K562 (cell line): ENCODE results near the gene ATP8A1. TPM values are rescaled to one million over a fixed set of nuclear protein-coding genes. Genes with fewer than 3 reads are reported as not detected.

ENCODE experiments used
- ATAC-seq: fragments of 200-7000 bp; cut with Tn5 transposase; 3 replicates; pipeline ENCODE4 v1.9.1; 2020; ENCODE audit warnings: moderate library complexity
- BruUV-seq: library from RNA; stranded (reverse); fragments of 400-500 nt; replicated peaks from 2 replicates; lab custom pipeline; 2021; lab: Mats Ljungman, UMichigan
- CTCF ChIA-PET: fragments of 300-600 bp; formaldehyde crosslinking; extraction: SDS; loops from one replicate; lab custom pipeline; 2021; ENCODE audit warnings: low intra/inter-chr PET ratio; lab: Yijun Ruan, JAX
- POLR2A ChIA-PET: fragments of 300-600, 350-650 bp; sonication (Branson Sonifier 250); formaldehyde crosslinking; extraction: SDS; loops from one replicate; lab custom pipeline; 2021; ENCODE audit warnings: antibody characterized with exemption, inconsistent platforms; lab: Yijun Ruan, JAX
- DNase-seq, 4 experiments: peaks; one replicate each; pipeline versions ENCODE4 v3.0.0 to v3.0.0-alpha.2; 2011 to 2018; ENCODE audit warnings: low spot score in 3 of 4, mixed read lengths in 3 of 4; ENCODE audit errors: extremely low read depth in 1 of 4
- FAIRE-seq: peaks from 2 replicates; lab custom pipeline; 2011; peaks lifted over from hg19 to GRCh38; lab: Jason Lieb, UNC
- H2AFZ ChIP-seq: 2 replicates; pipeline ENCODE4 v1.6.0; 2011; ENCODE audit warnings: low read depth, low read length, control low read depth, inconsistent platforms
- H3K27ac ChIP-seq: fragments of 200-600 bp; 3 replicates; pipeline ENCODE4 v1.8.0; 2011; ENCODE audit warnings: low read depth, mild to moderate bottlenecking, control low read depth, inconsistent platforms, low read length, moderate library complexity, mixed read lengths; ENCODE audit errors: extremely low read depth
- H3K27me3 ChIP-seq, 2 experiments: fragments of 300-600 bp in 1 of 2; 2 replicates in 1 of 2; 3 replicates in 1 of 2; pipeline versions ENCODE4 v1.6.0 to v1.8.0; 2011; ENCODE audit warnings: inconsistent platforms in 2 of 2, low read length in 2 of 2, mild to moderate bottlenecking in 1 of 2, mixed read lengths in 1 of 2, moderate library complexity in 1 of 2; ENCODE audit not compliant: control insufficient read depth in 2 of 2, insufficient read depth in 2 of 2
- H3K36me3 ChIP-seq: fragments of 300-600 bp; 3 replicates; pipeline ENCODE4 v1.8.0; 2011; ENCODE audit warnings: mild to moderate bottlenecking, low read length, inconsistent platforms; ENCODE audit not compliant: control insufficient read depth, insufficient read depth
- H3K4me1 ChIP-seq, 2 experiments: fragments of 200-600 bp in 1 of 2; replicated peaks in 1 of 2; 2 replicates in 1 of 2; 3 replicates in 1 of 2; pipeline versions ENCODE4 v1.5.1 to v1.8.0; 2011; ENCODE audit warnings: inconsistent platforms in 2 of 2, low read length in 2 of 2, mild to moderate bottlenecking in 1 of 2, mixed read lengths in 1 of 2, moderate library complexity in 1 of 2; ENCODE audit not compliant: control insufficient read depth in 2 of 2, insufficient read depth in 2 of 2
- H3K4me2 ChIP-seq: 2 replicates; pipeline ENCODE4 v1.6.1; 2011; ENCODE audit warnings: low read length, control low read depth, inconsistent platforms, mixed read lengths; ENCODE audit not compliant: insufficient read depth
- H3K4me3 ChIP-seq: fragments of 200-600 bp; sonication (generic), shearing (Covaris generic); 2 replicates; pipeline ENCODE4 v1.5.1; 2016; ENCODE audit warnings: control low read depth, inconsistent platforms
- H3K79me2 ChIP-seq: fragments of 200-600 bp; 3 replicates; pipeline ENCODE4 v1.8.0; 2011; ENCODE audit warnings: low read length, inconsistent platforms; ENCODE audit not compliant: control insufficient read depth, insufficient read depth
- H3K9ac ChIP-seq, 2 experiments: 2 replicates each; pipeline versions ENCODE4 v1.6.0 to v1.6.1; 2011; ENCODE audit warnings: low read depth in 2 of 2, low read length in 2 of 2, control low read depth in 1 of 2, inconsistent platforms in 1 of 2, mild to moderate bottlenecking in 1 of 2, mixed read lengths in 1 of 2; ENCODE audit not compliant: insufficient read depth in 1 of 2
- H3K9me1 ChIP-seq: one replicate; pipeline ENCODE4 v1.6.0; 2011; ENCODE audit warnings: inconsistent platforms, mild to moderate bottlenecking, low read length, moderate library complexity; ENCODE audit not compliant: control insufficient read depth, insufficient read depth
- H3K9me3 ChIP-seq: replicated peaks from 2 replicates; pipeline ENCODE4 v1.5.1; 2011; ENCODE audit warnings: low read depth, low read length, inconsistent platforms; ENCODE audit not compliant: control insufficient read depth, insufficient read depth
- H4K20me1 ChIP-seq: replicated peaks from 2 replicates; pipeline ENCODE4 v1.6.1; 2011; ENCODE audit warnings: low read length, inconsistent platforms, mixed read lengths; ENCODE audit not compliant: control insufficient read depth, insufficient read depth
- BHLHE40 ChIP-seq: IDR thresholded peaks from 2 replicates; pipeline ENCODE4 v1.6.1; 2011; ENCODE audit warnings: low read length, improper control_type of control experiment
- CHD1 ChIP-seq: fragments of 200-600 bp; sonication (generic); IDR thresholded peaks from one replicate; pipeline ENCODE4 v1.6.1; 2012; ENCODE audit warnings: mild to moderate bottlenecking, moderate library complexity, low read length, inconsistent platforms
- FOS ChIP-seq: IDR thresholded peaks from 3 replicates; pipeline ENCODE4 v1.6.1; 2011; ENCODE audit not compliant: insufficient read length; ENCODE audit errors: extremely low read depth
- NONO ChIP-seq, 2 experiments: fragments of 200-400 bp in 1 of 2; fragments of 450-650 bp in 1 of 2; formaldehyde crosslinking in 1 of 2; IDR thresholded peaks; 2 replicates each; pipeline ENCODE4 v1.6.1; 2017; ENCODE audit warnings: low read depth in 2 of 2, mild to moderate bottlenecking in 2 of 2, moderate library complexity in 2 of 2, low read length in 1 of 2
- NR4A1 ChIP-seq, 2 experiments: fragments of 250-450 bp in 1 of 2; fragments of 450-650 bp in 1 of 2; sonication (Bioruptor Pico) in 1 of 2; IDR thresholded peaks; 2 replicates each; pipeline versions ENCODE4 v1.4.0 to v1.6.1; 2016 to 2020; ENCODE audit warnings: mild to moderate bottlenecking in 2 of 2, missing compliant biosample characterization in 1 of 2, missing genetic modification characterization in 1 of 2, moderate library complexity in 1 of 2
- PHF8 ChIP-seq: fragments of 200-600 bp; sonication (generic); IDR thresholded peaks from 2 replicates; pipeline ENCODE4 v1.6.1; 2012; ENCODE audit warnings: mixed run types, mild to moderate bottlenecking, inconsistent platforms, low read length, moderate library complexity, borderline replicate concordance
- POLR2AphosphoS2 ChIP-seq: IDR thresholded peaks from 2 replicates; pipeline ENCODE4 v1.6.1; 2012; ENCODE audit warnings: low read length, improper control_type of control experiment
- RBM25 ChIP-seq: fragments of 200-400 bp; formaldehyde crosslinking; IDR thresholded peaks from 2 replicates; pipeline ENCODE4 v1.6.1; 2018; ENCODE audit warnings: low read length, low read depth, moderate library complexity; ENCODE audit not compliant: severe bottlenecking
- SIN3A ChIP-seq, 2 experiments: fragments of 150-350 bp in 1 of 2; IDR thresholded peaks; 2 replicates each; pipeline ENCODE4 v1.6.1; 2011 to 2016; ENCODE audit warnings: borderline replicate concordance in 2 of 2, low read depth in 2 of 2, low read length in 2 of 2, mild to moderate bottlenecking in 2 of 2, moderate library complexity in 2 of 2; ENCODE audit not compliant: control insufficient read depth in 1 of 2
- SMARCE1 ChIP-seq: fragments of 450-650 bp; IDR thresholded peaks from 2 replicates; pipeline ENCODE4 v1.7.1; 2016; ENCODE audit warnings: mild to moderate bottlenecking
- TCF3 ChIP-seq: sonication (generic); formaldehyde crosslinking; IDR thresholded peaks from 2 replicates; pipeline ENCODE4 v1.4.0; 2020; ENCODE audit warnings: mild to moderate bottlenecking, missing genetic modification reagents
- USF1 ChIP-seq: sonication (generic); formaldehyde crosslinking; IDR thresholded peaks from 2 replicates; pipeline ENCODE4 v1.9.0; 2022; ENCODE audit warnings: mild to moderate bottlenecking, missing genetic modification reagents
- VEZF1 ChIP-seq: fragments of 200-800 bp; sonication (Bioruptor generic); IDR thresholded peaks from 2 replicates; pipeline ENCODE4 v1.6.1; 2017; ENCODE audit warnings: missing genetic modification characterization, missing compliant biosample characterization
- ZNF445 ChIP-seq: fragments of 250-450 bp; sonication (Bioruptor Pico); IDR thresholded peaks from 2 replicates; pipeline ENCODE4 v1.4.0; 2020; ENCODE audit warnings: low read depth, mild to moderate bottlenecking, moderate library complexity
- WGBS: fragments of 100-300 bp; shearing (Covaris generic); methylation state at CpG from one replicate; pipeline ENCODE4 v1.1.6; 2016; ENCODE audit warnings: low coverage, mixed read lengths; ENCODE audit not compliant: insufficient coverage; ENCODE audit errors: missing lambda C conversion rate; 5-methylcytosine and 5-hydroxymethylcytosine counted together
- in situ Hi-C: fragments of 300-500 bp; cut with MboI; formaldehyde crosslinking; loops from 4 replicates; pipeline ENCODE4 v1.15.0; 2018; ENCODE audit warnings: inconsistent platforms, mixed read lengths
- intact Hi-C: fragments of 100-400 bp; cut with micrococcal nuclease; formaldehyde crosslinking; loops from 2 replicates; pipeline ENCODE4 v1.14.2; 2022
- polyA plus RNA-seq, 8 experiments: library from polyadenylated mRNA; depleted of rRNA in 4 of 8; stranded (reverse) in 5 of 8; unstranded in 3 of 8; fragments of >200 nt; fragmentation: Nextera tagmentation in 2 of 8; fragmentation: Illumina TruSeq in 1 of 8; extraction: Ambion mirVana in 2 of 8; extraction: Trizol in 1 of 8; gene quantifications; 2 replicates each; pipeline versions ENCODE4 v1.2.1 to v1.2.3, GENCODE V29; 2011 to 2014; ENCODE audit warnings: inconsistent platforms in 1 of 8, missing spikeins in 1 of 8
- total RNA-seq, 7 experiments: library from RNA; depleted of rRNA in 6 of 7; stranded (reverse); fragments of >200 nt in 6 of 7; fragmentation: Illumina TruSeq in 2 of 7; extraction: Trizol in 2 of 7; gene quantifications; 2 replicates each; pipeline versions ENCODE4 v1.2.1 to v1.2.3, GENCODE V29; 2011 to 2021; ENCODE audit warnings: low replicate concordance in 1 of 7

Gene ATP8A1
- total and polyA plus RNA-seq, 9 of the 15 experiments (the other 6 are each of a cell fraction or from before 2014, with no cell fraction given): 0.05 to 0.29 (median 0.07) TPM; not detected in 2

GRCh38 chr4:42474406-42474805 lies 182.5 kb downstream of the ATP8A1 start:
- no peak overlapping the region for H2AFZ ChIP-seq
- BruUV-seq: no TSS peak
- TF ChIP-seq TCF3 (CRISPR knock-in tag): no peak
- TF ChIP-seq USF1: no peak
- no peak for TF ChIP-seq CHD1
- TF ChIP-seq VEZF1 (CRISPR knock-in tag): no peak
- no peak for TF ChIP-seq BHLHE40
- no peak for TF ChIP-seq PHF8
- no peak for TF ChIP-seq RBM25
- no peak for TF ChIP-seq SMARCE1
- no peak for TF ChIP-seq POLR2AphosphoS2
- TF ChIP-seq ZNF445 (CRISPR knock-in tag): no peak
- no peak for TF ChIP-seq NONO (IDR thresholded peaks at IDR 0.05; ENCODE audit: low read depth in 2 of 2, low read length in 1 of 2)
- TF ChIP-seq SIN3A (IDR thresholded peaks at IDR 0.05; ENCODE audit: borderline replicate concordance in 2 of 2, control insufficient read depth in 1 of 2, low read depth in 2 of 2, low read length in 2 of 2): no peak
- no peak for TF ChIP-seq NR4A1 (CRISPR knock-in tag; IDR thresholded peaks at IDR 0.05)
- no peak for TF ChIP-seq NR4A1 (tag; IDR thresholded peaks at IDR 0.05)
- no peak for TF ChIP-seq FOS

More at GRCh38 chr4:42474406-42474805, 182.5 kb downstream of the ATP8A1 start:
- no peaks in the 10 kb centered on the region for H4K20me1 ChIP-seq
- H3K27me3 ChIP-seq: no peaks in the 10 kb centered on the region; a peak in 1 of 5 replicates
- H3K4me3 ChIP-seq: no peak overlapping the region
- FAIRE-seq (no peak), ATAC-seq (no peak), DNase-seq (no peak)
- H3K27ac ChIP-seq: no peak overlapping the region
- no peaks in the 10 kb centered on the region for H3K9me3 ChIP-seq
- ChIA-PET CTCF (no interaction called here), POLR2A (no interaction called here)
- intact Hi-C loops (no loop called here), in situ Hi-C loops (no loop called here)
- H3K9me1 ChIP-seq: no peaks in the 10 kb centered on the region
- no peaks in the 10 kb centered on the region for H3K4me1 ChIP-seq
- H3K79me2 ChIP-seq: no peaks in the 10 kb centered on the region
- 0% methylated on average over 3 of the region's 3 CpGs for WGBS
- H3K4me2 ChIP-seq: no peak overlapping the region
- H3K36me3 ChIP-seq: no peaks in the 10 kb centered on the region
- H3K9ac ChIP-seq: no peak overlapping the region
